ENCODE results near the gene PLPP3. TPM values are rescaled to one million over a fixed set of nuclear protein-coding genes. Genes with fewer than 3 reads are reported as not detected.

The PLPP3 gene
- total RNA-seq, 2 experiments from 2014 or later, result not detected

DNA sequence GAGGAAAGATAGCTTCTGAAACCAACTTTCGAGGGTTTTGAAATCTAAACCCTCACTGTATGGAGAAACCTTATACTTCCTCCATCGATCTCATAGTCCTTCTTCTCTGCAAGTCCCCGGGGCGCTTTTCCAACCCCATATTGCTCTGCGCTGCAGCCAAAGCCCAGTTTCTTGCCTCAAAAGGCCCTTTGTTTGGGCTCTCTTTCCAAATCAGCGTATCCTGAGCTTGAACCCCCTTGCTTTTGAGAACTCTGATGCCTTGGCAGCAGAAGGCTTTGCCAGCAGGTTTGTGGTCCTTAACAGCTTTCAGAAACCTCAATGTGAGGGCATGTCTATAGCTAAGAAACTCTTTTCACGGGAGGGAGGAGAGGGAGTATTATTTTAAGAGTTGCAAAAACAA, 21.6 kb downstream of the PLPP3 start:
- ATAC-seq (ENCODE audit: poor library complexity) (no peak), DNase-seq (no peak)
- H3K27ac ChIP-seq (ENCODE audit: low read depth in 1 of 2, low read length in 2 of 2), result no peak overlapping the region
- Mint-ChIP-seq H3K36me3 (ENCODE audit: low read depth) (no peaks in the 10 kb centered on the region), H3K9me3 (no peaks in the 10 kb centered on the region), H3K4me3 (no peak overlapping the region), H3K4me1 (ENCODE audit: low read depth) (no peaks in the 10 kb centered on the region), H3K27ac (no peak overlapping the region), H3K27me3 (no peaks in the 10 kb centered on the region)
- ChIA-PET CTCF (no interaction called here), POLR2A (no interaction called here)
- H3K36me3 ChIP-seq (ENCODE audit: insufficient read depth, low read length), result no peaks in the 10 kb centered on the region
- H3K4me3 ChIP-seq (ENCODE audit: low read length), result no peak overlapping the region
- no peaks in the 10 kb centered on the region for H3K4me1 ChIP-seq (ENCODE audit: insufficient read depth, low read length)
- TF ChIP-seq, protein P1, sequence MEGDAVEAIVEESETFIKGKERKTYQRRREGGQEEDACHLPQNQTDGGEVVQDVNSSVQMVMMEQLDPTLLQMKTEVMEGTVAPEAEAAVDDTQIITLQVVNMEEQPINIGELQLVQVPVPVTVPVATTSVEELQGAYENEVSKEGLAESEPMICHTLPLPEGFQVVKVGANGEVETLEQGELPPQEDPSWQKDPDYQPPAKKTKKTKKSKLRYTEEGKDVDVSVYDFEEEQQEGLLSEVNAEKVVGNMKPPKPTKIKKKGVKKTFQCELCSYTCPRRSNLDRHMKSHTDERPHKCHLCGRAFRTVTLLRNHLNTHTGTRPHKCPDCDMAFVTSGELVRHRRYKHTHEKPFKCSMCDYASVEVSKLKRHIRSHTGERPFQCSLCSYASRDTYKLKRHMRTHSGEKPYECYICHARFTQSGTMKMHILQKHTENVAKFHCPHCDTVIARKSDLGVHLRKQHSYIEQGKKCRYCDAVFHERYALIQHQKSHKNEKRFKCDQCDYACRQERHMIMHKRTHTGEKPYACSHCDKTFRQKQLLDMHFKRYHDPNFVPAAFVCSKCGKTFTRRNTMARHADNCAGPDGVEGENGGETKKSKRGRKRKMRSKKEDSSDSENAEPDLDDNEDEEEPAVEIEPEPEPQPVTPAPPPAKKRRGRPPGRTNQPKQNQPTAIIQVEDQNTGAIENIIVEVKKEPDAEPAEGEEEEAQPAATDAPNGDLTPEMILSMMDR (IDR thresholded peaks at IDR 0.05), result no peak
- H3K27me3 ChIP-seq (ENCODE audit: control insufficient read depth in 1 of 2, insufficient read depth in 2 of 2, low read length in 2 of 2), result no peaks in the 10 kb centered on the region
- H3K9me3 ChIP-seq (ENCODE audit: control insufficient read depth in 1 of 2, insufficient read depth in 1 of 2, low read length in 2 of 2), result no peaks in the 10 kb centered on the region
- intact Hi-C loops (cut with DNase I, micrococcal nuclease), result no loop called here

DNA sequence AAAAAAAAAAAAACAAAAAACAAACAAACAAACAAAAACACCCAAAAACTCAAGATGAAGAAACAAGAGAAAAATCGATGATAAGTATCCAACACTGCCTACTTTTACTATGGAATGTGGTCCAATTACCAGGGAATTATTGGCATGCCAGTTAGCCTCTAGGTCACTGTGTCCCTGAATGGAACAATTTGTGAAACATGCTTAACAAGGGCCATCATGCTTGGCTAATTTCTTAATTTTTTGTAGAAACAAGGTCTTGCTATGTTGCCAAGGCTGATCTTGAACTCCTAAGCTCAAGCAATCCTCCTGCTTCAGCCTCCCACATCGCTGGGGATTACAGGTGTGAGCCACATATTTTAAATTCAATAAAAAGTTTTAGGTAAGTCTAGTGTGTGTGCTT, 23.9 kb downstream of the PLPP3 start:
- CTCF ChIA-PET, result no interaction called here

DNA sequence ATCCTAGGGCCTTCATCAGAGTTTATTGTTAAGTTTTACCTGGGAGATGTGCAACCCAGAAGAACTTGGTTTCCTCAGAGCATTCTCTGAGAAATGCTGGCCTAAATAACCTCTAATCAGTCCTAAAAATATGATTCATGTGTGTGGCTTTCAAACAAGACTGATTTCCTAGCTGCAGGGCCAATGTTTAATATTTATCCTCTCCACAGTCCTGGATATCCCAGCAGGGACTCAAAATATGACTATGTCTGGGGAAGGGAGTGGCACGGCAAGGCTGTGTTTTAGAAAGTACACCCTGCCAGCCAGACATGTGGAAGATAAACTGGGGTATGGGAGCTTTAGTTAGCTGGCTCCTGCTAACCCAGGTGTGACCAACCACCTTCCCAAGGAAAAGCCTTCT, 26.3 kb downstream of the PLPP3 start:
- Mint-ChIP-seq H3K27me3 (no peaks in the 10 kb centered on the region), H3K4me1 (ENCODE audit: low read depth) (no peaks in the 10 kb centered on the region), H3K36me3 (ENCODE audit: low read depth) (no peaks in the 10 kb centered on the region), H3K27ac (no peak overlapping the region), H3K9me3 (no peaks in the 10 kb centered on the region), H3K4me3 (no peak overlapping the region)
- Histone ChIP-seq H3K4me1 (ENCODE audit: insufficient read depth, low read length) (no peaks in the 10 kb centered on the region), H3K9me3 (ENCODE audit: control insufficient read depth in 1 of 2, insufficient read depth in 1 of 2, low read length in 2 of 2) (no peaks in the 10 kb centered on the region), H3K27me3 (ENCODE audit: control insufficient read depth in 1 of 2, insufficient read depth in 2 of 2, low read length in 2 of 2) (no peaks in the 10 kb centered on the region), H3K36me3 (ENCODE audit: insufficient read depth, low read length) (no peaks in the 10 kb centered on the region), H3K4me3 (ENCODE audit: low read length) (no peak overlapping the region), H3K27ac (ENCODE audit: low read depth in 1 of 2, low read length in 2 of 2) (no peak overlapping the region)
- intact Hi-C loops (cut with DNase I, micrococcal nuclease), result no loop called here
- ChIA-PET POLR2A (no interaction called here), CTCF (no interaction called here)
- ATAC-seq (ENCODE audit: poor library complexity), result no peak
- TF ChIP-seq, protein P1 (IDR thresholded peaks at IDR 0.05), result no peak
- DNase-seq, result no peak

More for the DNA sequence above, 23.9 kb downstream of the PLPP3 start:
- DNase-seq (no peak), ATAC-seq (ENCODE audit: poor library complexity) (no peak)
- Mint-ChIP-seq H3K9me3 (no peaks in the 10 kb centered on the region), H3K36me3 (ENCODE audit: low read depth) (no peaks in the 10 kb centered on the region), H3K4me1 (ENCODE audit: low read depth) (no peaks in the 10 kb centered on the region), H3K27me3 (no peaks in the 10 kb centered on the region), H3K27ac (no peak overlapping the region), H3K4me3 (no peak overlapping the region)
- no peak overlapping the region for H3K4me3 ChIP-seq (ENCODE audit: low read length)
- no peaks in the 10 kb centered on the region for H3K27me3 ChIP-seq (ENCODE audit: control insufficient read depth in 1 of 2, insufficient read depth in 2 of 2, low read length in 2 of 2)
- POLR2A ChIA-PET, result no interaction called here
- intact Hi-C loops (cut with DNase I, micrococcal nuclease), result no loop called here
- no peaks in the 10 kb centered on the region for H3K9me3 ChIP-seq (ENCODE audit: control insufficient read depth in 1 of 2, insufficient read depth in 1 of 2, low read length in 2 of 2)
- TF ChIP-seq, protein P1 (IDR thresholded peaks at IDR 0.05), result no peak
- H3K4me1 ChIP-seq (ENCODE audit: insufficient read depth, low read length), result no peaks in the 10 kb centered on the region
- H3K36me3 ChIP-seq (ENCODE audit: insufficient read depth, low read length), result no peaks in the 10 kb centered on the region
- no peak overlapping the region for H3K27ac ChIP-seq (ENCODE audit: low read depth in 1 of 2, low read length in 2 of 2)
